Naive thymus-derived CD4-positive, alpha-beta T cell (primary cell): ENCODE data around the gene TMEM95. TPM values are rescaled to one million over a fixed set of nuclear protein-coding genes. Genes with fewer than 3 reads are reported as not detected.

Experiments used
- ATAC-seq: fragments of 150-1000 bp; cut with Tn5 transposase; 2 replicates; pipeline ENCODE4 v1.10.0; 2021; ENCODE audit warnings: mild to moderate bottlenecking, moderate library complexity
- CTCF ChIA-PET: fragments of 350-600 bp; sonication (Branson Sonifier 250); formaldehyde crosslinking; loops from one replicate; lab custom pipeline; 2021; ENCODE audit warnings: antibody characterized with exemption; lab: Charles Lee
- POLR2A ChIA-PET: fragments of 350-600 bp; sonication (Branson Sonifier 250); formaldehyde crosslinking; loops from one replicate; lab custom pipeline; 2021; ENCODE audit warnings: antibody characterized with exemption, inconsistent platforms; lab: Charles Lee
- DNase-seq, 9 donors: peaks; one replicate each; pipeline versions ENCODE4 v3.0.0 to v3.0.0-alpha.2; 2020 to 2022; ENCODE audit warnings: mixed read lengths in 1 of 9
- H3K27ac ChIP-seq: one replicate; pipeline ENCODE4 v1.7.0; 2013; ENCODE audit warnings: mild to moderate bottlenecking, low read depth, low read length, moderate library complexity
- H3K27me3 ChIP-seq, 2 donors: one replicate each; pipeline ENCODE4 v1.7.0; 2013; ENCODE audit warnings: low read length in 2 of 2, mild to moderate bottlenecking in 2 of 2, moderate library complexity in 2 of 2; ENCODE audit not compliant: control insufficient read depth in 2 of 2, insufficient read depth in 2 of 2
- H3K36me3 ChIP-seq, 3 experiments: 1 replicate in 2 of 3; 2 replicates in 1 of 3; pipeline ENCODE4 v1.7.0; 2013; ENCODE audit warnings: low read length in 3 of 3, mild to moderate bottlenecking in 3 of 3, moderate library complexity in 1 of 3; ENCODE audit not compliant: insufficient read depth in 3 of 3, control insufficient read depth in 2 of 3
- H3K4me1 ChIP-seq, 2 donors: one replicate each; pipeline ENCODE4 v1.7.0; 2013; ENCODE audit warnings: low read length in 2 of 2, mild to moderate bottlenecking in 2 of 2, moderate library complexity in 1 of 2; ENCODE audit not compliant: control insufficient read depth in 2 of 2, insufficient read depth in 2 of 2
- H3K4me3 ChIP-seq: 2 replicates; pipeline ENCODE4 v1.7.0; 2013; ENCODE audit warnings: mild to moderate bottlenecking, low read length
- H3K9me3 ChIP-seq, 3 experiments: 1 replicate in 2 of 3; 2 replicates in 1 of 3; pipeline ENCODE4 v1.7.0; 2013; ENCODE audit warnings: low read length in 3 of 3; ENCODE audit not compliant: control insufficient read depth in 2 of 3
- H3K27ac Mint-ChIP-seq, 9 donors: one replicate each; pipeline ENCODE4 v1.8.0; 2020 to 2022; ENCODE audit warnings: mixed read lengths in 9 of 9, mild to moderate bottlenecking in 8 of 9, moderate library complexity in 5 of 9, inconsistent platforms in 2 of 9
- H3K27me3 Mint-ChIP-seq, 5 donors: one replicate each; pipeline ENCODE4 v1.8.0; 2021 to 2022; ENCODE audit warnings: mixed read lengths in 5 of 5, mild to moderate bottlenecking in 1 of 5
- H3K36me3 Mint-ChIP-seq, 5 donors: one replicate each; pipeline ENCODE4 v1.8.0; 2020 to 2022; ENCODE audit warnings: mixed read lengths in 5 of 5, mild to moderate bottlenecking in 3 of 5, inconsistent platforms in 1 of 5
- H3K4me1 Mint-ChIP-seq, 7 donors: one replicate each; pipeline ENCODE4 v1.8.0; 2020 to 2022; ENCODE audit warnings: mixed read lengths in 7 of 7, mild to moderate bottlenecking in 3 of 7, inconsistent platforms in 1 of 7
- H3K4me3 Mint-ChIP-seq, 10 donors: one replicate each; pipeline ENCODE4 v1.8.0; 2020 to 2022; ENCODE audit warnings: mild to moderate bottlenecking in 10 of 10, mixed read lengths in 10 of 10, moderate library complexity in 6 of 10, inconsistent platforms in 2 of 10
- H3K9me3 Mint-ChIP-seq, 11 donors: one replicate each; pipeline ENCODE4 v1.8.0; 2020 to 2022; ENCODE audit warnings: mixed read lengths in 11 of 11, mild to moderate bottlenecking in 4 of 11, inconsistent platforms in 1 of 11, moderate library complexity in 1 of 11
- intact Hi-C, 2 donors: fragments of 100-400 bp; cut with micrococcal nuclease; formaldehyde crosslinking; loops; one replicate each; pipeline ENCODE4 v1.15.1; 2023
- polyA plus RNA-seq, 2 donors: library from polyadenylated mRNA; unstranded; fragments of 300-500 nt; fragmentation: Illumina TruSeq; gene quantifications; one replicate each; pipeline ENCODE4 v1.2.3, GENCODE V29; 2021
- total RNA-seq, 6 experiments: library from RNA in 5 of 6; stranded (reverse) in 5 of 6; gene quantifications; 1 replicate in 5 of 6; 2 replicates in 1 of 6; pipeline ENCODE4 v1.2.3 and lab custom pipeline; 2021 to 2026

The TMEM95 gene
- total and polyA plus RNA-seq, 7 experiments from 2014 or later, result not detected

DNA sequence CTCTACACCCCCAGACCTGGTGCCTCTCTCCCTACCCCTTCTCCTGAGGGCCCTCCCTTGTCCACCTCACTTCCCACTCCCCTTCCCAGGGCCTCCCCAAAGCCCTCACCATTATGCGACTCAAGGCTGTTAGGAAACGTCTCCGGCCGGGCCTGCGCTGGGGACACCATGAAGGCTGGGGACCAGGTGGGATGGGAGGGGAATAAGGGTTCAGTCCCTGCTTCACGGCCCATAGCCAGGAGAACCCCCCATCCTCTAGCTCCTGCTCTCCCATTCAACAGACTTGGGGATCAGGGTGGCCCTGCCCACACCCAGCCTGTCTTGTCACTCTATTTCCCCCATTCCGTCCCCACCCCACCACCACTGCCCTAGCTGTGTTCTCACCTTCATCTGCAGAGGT is 27.9 kb upstream of the TMEM95 start:
- ChIA-PET CTCF (interaction anchor here (1.1 to 2.6 kb wide), 4 partner anchors 9 to 21 kb away, joined by 3 to 16 read pairs (median 5); partner anchors contain the start of gene ACAP1), POLR2A (interaction anchor here (0.9 to 22.8 kb wide), 3 partner anchors 10 to 17 kb away, joined by 4 to 336 read pairs (median 9); partner anchors contain the start of genes ACAP1, EIF5A and GPS2)
- Histone ChIP-seq H3K4me3 (no peak overlapping the region), H3K9me3 (no peaks in the 10 kb centered on the region), H3K27ac (no peak overlapping the region), H3K36me3 (peaks cover 7 to 54% (median 13%) of the 10 kb centered on the region in 3 experiments), H3K4me1 (peaks cover 11 to 22% of the 10 kb centered on the region in 2 donors), H3K27me3 (no peaks in the 10 kb centered on the region)
- H3K4me3 Mint-ChIP-seq, result no peak overlapping the region
- H3K27me3 Mint-ChIP-seq, result no peaks in the 10 kb centered on the region
- intact Hi-C loops, result loop anchor here in 1 of 2 donors (5.0 kb wide), 1 partner anchor 360 kb away; the partner anchor contains the start of genes TP53 and WRAP53
- no peak for ATAC-seq
- H3K36me3 Mint-ChIP-seq, result peaks cover 0 to 12% (median 3%) of the 10 kb centered on the region in 5 donors
- peaks cover 10 to 52% (median 29%) of the 10 kb centered on the region in 7 donors for H3K4me1 Mint-ChIP-seq
- no peak for DNase-seq
- peak overlapping the region in 1 of 9 donors; percentile 34 for H3K27ac Mint-ChIP-seq
- peaks cover 0 to 6% (median 0%) of the 10 kb centered on the region in 11 donors for H3K9me3 Mint-ChIP-seq

GRCh38 chr17:7327501-7327900 is 27.5 kb upstream of the TMEM95 start:
- Mint-ChIP-seq H3K27ac (peak overlapping the region in 2 of 9 donors; percentile 43 to 93), H3K4me1 (peaks cover 14 to 56% (median 33%) of the 10 kb centered on the region in 7 donors), H3K36me3 (peaks cover 0 to 11% (median 3%) of the 10 kb centered on the region in 5 donors), H3K27me3 (no peaks in the 10 kb centered on the region), H3K9me3 (peaks cover 0 to 6% (median 0%) of the 10 kb centered on the region in 11 donors), H3K4me3 (peak overlapping the region in 4 of 10 donors; percentile 17 to 74 (median 35))
- Histone ChIP-seq H3K9me3 (no peaks in the 10 kb centered on the region), H3K27ac (peak overlapping the region; percentile 88), H3K4me3 (no peak overlapping the region), H3K27me3 (no peaks in the 10 kb centered on the region), H3K36me3 (peaks cover 6 to 50% (median 12%) of the 10 kb centered on the region in 3 experiments), H3K4me1 (peaks cover 15 to 26% of the 10 kb centered on the region in 2 donors)
- ATAC-seq, result no peak
- POLR2A ChIA-PET, result interaction anchor here (1.6 to 22.8 kb wide), 2 partner anchors 9 to 14 kb away, joined by 9 to 336 read pairs; partner anchors contain the start of genes ACAP1, EIF5A and GPS2
- no peak for DNase-seq
- CTCF ChIA-PET, result interaction anchor here (1.1 to 2.6 kb wide), 3 partner anchors 9 to 21 kb away, joined by 3 to 16 read pairs (median 5); partner anchors contain the start of gene ACAP1
- intact Hi-C loops, result loop anchor here in 1 of 2 donors (5.0 kb wide), 1 partner anchor 360 kb away; the partner anchor contains the start of genes TP53 and WRAP53

GRCh38 chr17:7328009-7328408 is 26.9 kb upstream of the TMEM95 start:
- no peak for DNase-seq
- peaks cover 1 to 45% (median 7%) of the 10 kb centered on the region in 3 experiments for H3K36me3 ChIP-seq
- H3K4me3 ChIP-seq, result no peak overlapping the region
- Mint-ChIP-seq H3K9me3 (peaks cover 0 to 6% (median 0%) of the 10 kb centered on the region in 11 donors), H3K4me1 (peaks cover 18 to 61% (median 38%) of the 10 kb centered on the region in 7 donors), H3K4me3 (peak overlapping the region; percentile 67 to 100 (median 90)), H3K27ac (peak overlapping the region; percentile 78 to 99 (median 95)), H3K36me3 (peaks cover 0 to 7% (median 3%) of the 10 kb centered on the region in 5 donors), H3K27me3 (no peaks in the 10 kb centered on the region)
- no peak for ATAC-seq
- peaks cover 15 to 27% of the 10 kb centered on the region in 2 donors for H3K4me1 ChIP-seq
- ChIA-PET CTCF (interaction anchor here (1.9 to 2.8 kb wide), 4 partner anchors 8 to 108 kb away, joined by 5 to 16 read pairs (median 11); partner anchors contain the start of genes ACAP1 and TMEM95), POLR2A (interaction anchor here (1.6 to 22.8 kb wide), 4 partner anchors 9 to 23 kb away, joined by 9 to 336 read pairs (median 13); partner anchors contain the start of genes ACAP1, EIF5A and GPS2)
- no peaks in the 10 kb centered on the region for H3K27me3 ChIP-seq
- H3K9me3 ChIP-seq, result no peaks in the 10 kb centered on the region
- intact Hi-C loops, result loop anchor here (2.0 to 5.0 kb wide), 2 partner anchors 23 to 359 kb away; partner anchors contain the start of genes TP53 (in 1 of the 2) and WRAP53 (in 1 of the 2)
- peak overlapping the region; percentile 88 for H3K27ac ChIP-seq

GRCh38 chr17:7328840-7329373 is 26.0 kb upstream of the TMEM95 start, which contains the start of gene NEURL4:
NEURL4 (minus strand) TSS chr17:7329335; CDS start chr17:7329312, 23 bp downstream.
- H3K27me3 ChIP-seq, result no peaks in the 10 kb centered on the region
- DNase-seq (peak in 2 of 9 donors; percentile 37 to 39), ATAC-seq (peak; percentile 63)
- no peaks in the 10 kb centered on the region for H3K9me3 ChIP-seq
- peaks cover 15 to 33% of the 10 kb centered on the region in 2 donors for H3K4me1 ChIP-seq
- POLR2A ChIA-PET, result interaction anchor here (0.6 to 22.8 kb wide), 20 partner anchors 8 to 358 kb away, joined by 3 to 336 read pairs (median 6); partner anchors contain the start of genes EIF5A, GPS2, SLC16A13 and TMEM102
- Mint-ChIP-seq H3K4me1 (peaks cover 23 to 63% (median 43%) of the 10 kb centered on the region in 7 donors), H3K27me3 (no peaks in the 10 kb centered on the region), H3K4me3 (peak within 1 kb of the TSS; percentile 89 to 100 (median 96)), H3K9me3 (peaks cover 0 to 6% (median 0%) of the 10 kb centered on the region in 11 donors), H3K27ac (peak within 1 kb of the TSS; percentile 93 to 99 (median 97)), H3K36me3 (peaks cover 0 to 6% (median 0%) of the 10 kb centered on the region in 5 donors)
- H3K27ac ChIP-seq, result peak within 1 kb of the TSS; percentile 88
- intact Hi-C loops, result loop anchor here (1.0 to 5.0 kb wide), 10 partner anchors 8 to 358 kb away; partner anchors contain the start of genes EIF5A (in 2 of the 2), GPS2 (in 2 of the 2), TMEM102 (in 2 of the 2) and PHF23 (in 1 of the 2)
- CTCF ChIA-PET, result interaction anchor here (0.7 to 2.8 kb wide), 9 partner anchors 15 to 109 kb away, joined by 3 to 11 read pairs (median 4); partner anchors contain the start of genes ACADVL and TMEM95
- peak within 1 kb of the TSS; percentile 95 for H3K4me3 ChIP-seq
- peaks cover 0 to 36% (median 0%) of the 10 kb centered on the region in 3 experiments for H3K36me3 ChIP-seq

DNA sequence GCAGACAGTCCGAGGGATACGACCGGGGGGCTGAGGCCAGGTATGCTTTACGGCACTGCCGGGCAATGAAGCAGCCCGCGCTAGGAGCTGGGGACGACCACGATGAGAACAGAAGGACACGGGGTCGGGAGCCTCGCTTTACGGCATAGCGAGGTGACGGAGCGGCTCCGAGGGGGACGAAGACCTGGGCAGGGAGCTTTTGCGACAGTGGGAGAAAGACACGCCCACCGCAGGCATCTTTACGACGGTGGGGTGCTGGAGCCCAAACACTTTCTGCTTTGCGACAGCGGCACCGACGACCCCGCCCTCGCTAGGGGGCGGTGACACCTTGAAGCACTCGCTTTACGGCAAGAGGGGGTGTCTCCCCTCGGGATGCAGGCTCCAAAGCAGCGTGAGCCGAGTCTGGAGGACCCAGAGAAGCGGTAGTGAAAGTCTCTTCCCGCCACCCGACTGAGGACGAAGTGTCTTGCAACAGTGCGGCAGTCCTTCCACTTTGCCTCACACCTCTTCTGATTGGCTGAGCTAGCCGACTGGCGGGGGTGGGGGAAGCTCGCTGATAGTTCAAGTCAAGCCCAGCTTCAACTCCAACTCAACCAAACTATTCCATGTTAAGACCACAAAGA is 25.5 kb upstream of the TMEM95 start:
- peaks cover 0 to 30% (median 0%) of the 10 kb centered on the region in 3 experiments for H3K36me3 ChIP-seq
- peaks cover 15 to 36% of the 10 kb centered on the region in 2 donors for H3K4me1 ChIP-seq
- Mint-ChIP-seq H3K4me1 (peaks cover 29 to 61% (median 44%) of the 10 kb centered on the region in 7 donors), H3K27ac (peak overlapping the region; percentile 93 to 99 (median 97)), H3K4me3 (peak overlapping the region; percentile 89 to 100 (median 96)), H3K9me3 (peaks cover 0 to 6% (median 0%) of the 10 kb centered on the region in 11 donors), H3K36me3 (peaks cover 0 to 6% (median 0%) of the 10 kb centered on the region in 5 donors), H3K27me3 (no peaks in the 10 kb centered on the region)
- DNase-seq, result peak; percentile 84 to 98 (median 98)
- ChIA-PET CTCF (interaction anchor here (0.6 to 2.8 kb wide), 14 partner anchors 9 to 246 kb away, joined by 3 to 11 read pairs (median 4); partner anchors contain the start of gene TMEM95), POLR2A (interaction anchor here (0.6 to 22.8 kb wide), 27 partner anchors 9 to 357 kb away, joined by 3 to 336 read pairs (median 5); partner anchors contain the start of genes EIF5A, GPS2, MPDU1 and POLR2A)
- H3K27ac ChIP-seq, result peak overlapping the region; percentile 88
- no peaks in the 10 kb centered on the region for H3K27me3 ChIP-seq
- intact Hi-C loops, result loop anchor here (1.0 to 5.0 kb wide), 10 partner anchors 8 to 358 kb away; partner anchors contain the start of genes EIF5A (in 2 of the 2), GPS2 (in 2 of the 2), TMEM102 (in 2 of the 2) and PHF23 (in 1 of the 2)
- peak; percentile 91 for ATAC-seq
- H3K9me3 ChIP-seq, result no peaks in the 10 kb centered on the region
- H3K4me3 ChIP-seq, result peak overlapping the region; percentile 95
